ENCODE measurements around the gene PPP2R5E. TPM values are rescaled to one million over a fixed set of nuclear protein-coding genes. Genes with fewer than 3 reads are reported as not detected.
A peak's percentile ranks its signal among the peaks of the same experiment; 100 is the strongest.
"Not testable (repeated sequence)": the region's sequence is repeated elsewhere in the genome, so short reads cannot be mapped to it uniquely, and the experiment has no call there.

The PPP2R5E gene
- total RNA-seq (10 to 100 TPM; 36.9 to 47.8 (median 37.7) TPM), polyA plus RNA-seq (10 to 100 TPM; 29.2 to 36.4 TPM), total RNA-seq (32.3 reads per million, percentile 61 among the genes with 10 or more reads in this experiment)

- Mint-ChIP-seq H3K27me3 (peaks cover 0 to 2% (median 0%) of the 10 kb centered on the region in 5 donors), H3K36me3 (peaks cover 9 to 15% (median 12%) of the 10 kb centered on the region in 5 donors), H3K4me1 (peaks cover 23 to 40% (median 36%) of the 10 kb centered on the region in 7 donors), H3K27ac (peak within 1 kb of the TSS; percentile 88 to 98 (median 93)), H3K9me3 (peaks cover 0 to 1% (median 0%) of the 10 kb centered on the region in 11 donors), H3K4me3 (peak within 1 kb of the TSS; percentile 87 to 100 (median 97))
- DNase-seq = peak; percentile 90 to 98 (median 97)
- peaks cover 0 to 10% (median 10%) of the 10 kb centered on the region in 3 experiments for H3K36me3 ChIP-seq (ENCODE audit: control insufficient read depth in 2 of 3, insufficient read depth in 3 of 3, low read length in 3 of 3)
- no peaks in the 10 kb centered on the region for H3K27me3 ChIP-seq (ENCODE audit: control insufficient read depth in 2 of 2, insufficient read depth in 2 of 2, low read length in 2 of 2)
- peak within 1 kb of the TSS; percentile 93 for H3K27ac ChIP-seq (ENCODE audit: low read depth, low read length)
- ChIA-PET CTCF (interaction anchor here (0.5 to 1.5 kb wide), 2 partner anchors 154 to 218 kb away, joined by 3 to 4 read pairs; no protein-coding TSS in a partner anchor), POLR2A (interaction anchor here (0.7 to 2.1 kb wide), 16 partner anchors 8 to 961 kb away, joined by 3 to 14 read pairs (median 3); partner anchors contain the start of genes WDR89, ZBTB1 and ZBTB25)
- peak; percentile 98 for ATAC-seq
- H3K9me3 ChIP-seq (ENCODE audit: control insufficient read depth in 2 of 3, low read length in 3 of 3) = no peaks in the 10 kb centered on the region
- peak within 1 kb of the TSS; percentile 89 for H3K4me3 ChIP-seq (ENCODE audit: low read length)
- intact Hi-C loops (cut with micrococcal nuclease) = loop anchor here (1.0 to 2.0 kb wide), 13 partner anchors 64 to 1559 kb away; partner anchors contain the start of genes MTHFD1 (in 2 of the 2), MAX (in 1 of the 2) and SGPP1 (in 1 of the 2)
- peaks cover 11 to 20% of the 10 kb centered on the region in 2 donors for H3K4me1 ChIP-seq (ENCODE audit: control insufficient read depth in 2 of 2, insufficient read depth in 2 of 2, low read length in 2 of 2)
Measured at GRCh38 chr14:63543000-63543825, at the start of gene PPP2R5E. Gene PPP2R5E, minus strand, starts transcription at chr14:63543377. Its CDS starts 3,692 bp downstream, at chr14:63539685.

DNA sequence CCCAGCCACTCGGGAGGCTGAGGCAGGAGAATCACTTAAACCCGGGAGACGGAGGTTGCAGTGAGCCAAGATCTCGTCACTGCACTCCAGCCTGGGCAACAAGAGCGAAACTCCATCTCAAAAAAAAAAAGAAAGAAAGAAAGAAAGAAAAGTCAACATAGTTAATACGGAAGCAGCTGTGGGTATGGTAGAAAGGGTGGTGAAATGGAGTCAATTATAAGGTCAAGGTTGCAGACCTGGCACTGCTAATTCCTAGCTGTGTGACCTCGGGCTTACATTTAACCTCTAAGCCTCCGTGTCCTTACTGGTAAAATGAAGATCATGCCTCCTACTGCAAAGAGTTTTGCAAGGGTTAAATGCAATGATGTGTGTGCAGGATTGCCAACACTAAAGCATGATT lies 39.9 kb upstream of the PPP2R5E start:
- H3K36me3 ChIP-seq (ENCODE audit: control insufficient read depth in 2 of 3, insufficient read depth in 3 of 3, low read length in 3 of 3); H3K27me3 ChIP-seq (ENCODE audit: control insufficient read depth in 2 of 2, insufficient read depth in 2 of 2, low read length in 2 of 2); H3K4me3 Mint-ChIP-seq; H3K9me3 ChIP-seq (ENCODE audit: control insufficient read depth in 2 of 3, low read length in 3 of 3); H3K4me3 ChIP-seq (ENCODE audit: low read length); H3K27me3 Mint-ChIP-seq; H3K36me3 Mint-ChIP-seq; intact Hi-C loops (cut with micrococcal nuclease); DNase-seq; CTCF ChIA-PET; H3K4me1 Mint-ChIP-seq; H3K9me3 Mint-ChIP-seq; ATAC-seq; H3K27ac Mint-ChIP-seq; H3K4me1 ChIP-seq (ENCODE audit: control insufficient read depth in 2 of 2, insufficient read depth in 2 of 2, low read length in 2 of 2); H3K27ac ChIP-seq (ENCODE audit: low read depth, low read length): not testable (repeated sequence)
- POLR2A ChIA-PET = interaction anchor here (0.7 kb wide), 2 partner anchors 101 to 875 kb away, joined by 3 read pairs; no protein-coding TSS in a partner anchor

DNA sequence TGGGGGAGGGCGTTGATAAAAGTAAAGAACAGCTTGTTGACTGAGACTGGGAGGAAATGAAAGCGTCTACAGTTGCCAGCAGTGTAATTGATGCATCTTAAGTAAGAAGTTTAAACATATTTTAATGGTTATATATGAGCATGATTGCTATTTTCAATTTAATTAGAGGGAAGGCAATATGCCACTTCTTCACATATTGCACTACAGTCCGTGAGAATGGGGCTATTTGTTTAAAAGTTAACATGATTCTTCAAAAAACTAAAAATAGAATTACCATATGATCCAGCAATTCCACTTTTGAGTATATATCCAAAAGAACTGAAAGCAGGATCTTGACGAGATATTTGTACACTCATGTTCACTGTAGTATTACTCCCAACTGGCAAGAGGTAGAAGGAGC lies 38.3 kb upstream of the PPP2R5E start:
- H3K27ac ChIP-seq (ENCODE audit: low read depth, low read length) = no peak overlapping the region
- ATAC-seq = no peak
- no peaks in the 10 kb centered on the region for H3K27me3 ChIP-seq (ENCODE audit: control insufficient read depth in 2 of 2, insufficient read depth in 2 of 2, low read length in 2 of 2)
- POLR2A ChIA-PET = no interaction called here
- intact Hi-C loops (cut with micrococcal nuclease) = no loop called here
- DNase-seq = no peak
- no peak overlapping the region for H3K27ac Mint-ChIP-seq
- H3K9me3 ChIP-seq (ENCODE audit: control insufficient read depth in 2 of 3, low read length in 3 of 3) = no peaks in the 10 kb centered on the region
- H3K9me3 Mint-ChIP-seq = no peaks in the 10 kb centered on the region
- no peaks in the 10 kb centered on the region for H3K36me3 Mint-ChIP-seq
- CTCF ChIA-PET = no interaction called here
- H3K4me3 Mint-ChIP-seq = no peak overlapping the region
- H3K4me3 ChIP-seq (ENCODE audit: low read length) = no peak overlapping the region
- H3K4me1 ChIP-seq (ENCODE audit: control insufficient read depth in 2 of 2, insufficient read depth in 2 of 2, low read length in 2 of 2) = no peaks in the 10 kb centered on the region
- H3K27me3 Mint-ChIP-seq = peaks cover 0 to 9% (median 6%) of the 10 kb centered on the region in 5 donors
- no peaks in the 10 kb centered on the region for H3K4me1 Mint-ChIP-seq
- no peaks in the 10 kb centered on the region for H3K36me3 ChIP-seq (ENCODE audit: control insufficient read depth in 2 of 3, insufficient read depth in 3 of 3, low read length in 3 of 3)

GRCh38 chr14:63578300-63578699 lies 35.1 kb upstream of the PPP2R5E start:
- H3K36me3 ChIP-seq (ENCODE audit: control insufficient read depth in 2 of 3, insufficient read depth in 3 of 3, low read length in 3 of 3) = no peaks in the 10 kb centered on the region
- H3K27me3 ChIP-seq (ENCODE audit: control insufficient read depth in 2 of 2, insufficient read depth in 2 of 2, low read length in 2 of 2) = no peaks in the 10 kb centered on the region
- peaks cover 0 to 12% (median 8%) of the 10 kb centered on the region in 5 donors for H3K27me3 Mint-ChIP-seq
- H3K4me3 Mint-ChIP-seq = no peak overlapping the region
- no peaks in the 10 kb centered on the region for H3K9me3 ChIP-seq (ENCODE audit: control insufficient read depth in 2 of 3, low read length in 3 of 3)
- H3K4me1 ChIP-seq (ENCODE audit: control insufficient read depth in 2 of 2, insufficient read depth in 2 of 2, low read length in 2 of 2) = no peaks in the 10 kb centered on the region
- no peak for DNase-seq
- no peaks in the 10 kb centered on the region for H3K4me1 Mint-ChIP-seq
- H3K4me3 ChIP-seq (ENCODE audit: low read length) = no peak overlapping the region
- peaks cover 0 to 2% (median 0%) of the 10 kb centered on the region in 11 donors for H3K9me3 Mint-ChIP-seq
- H3K27ac Mint-ChIP-seq = no peak overlapping the region
- intact Hi-C loops (cut with micrococcal nuclease) = no loop called here
- no peaks in the 10 kb centered on the region for H3K36me3 Mint-ChIP-seq
- ChIA-PET CTCF (no interaction called here), POLR2A (no interaction called here)
- no peak for ATAC-seq
- no peak overlapping the region for H3K27ac ChIP-seq (ENCODE audit: low read depth, low read length)

- H3K36me3 ChIP-seq (ENCODE audit: control insufficient read depth in 2 of 3, insufficient read depth in 3 of 3, low read length in 3 of 3) = no peaks in the 10 kb centered on the region
- Mint-ChIP-seq H3K27ac (no peak overlapping the region), H3K9me3 (peaks cover 0 to 2% (median 0%) of the 10 kb centered on the region in 11 donors), H3K4me3 (no peak overlapping the region), H3K4me1 (no peaks in the 10 kb centered on the region), H3K36me3 (peaks cover 0 to 5% (median 0%) of the 10 kb centered on the region in 5 donors), H3K27me3 (peaks cover 0 to 11% (median 4%) of the 10 kb centered on the region in 5 donors)
- H3K27me3 ChIP-seq (ENCODE audit: control insufficient read depth in 2 of 2, insufficient read depth in 2 of 2, low read length in 2 of 2) = no peaks in the 10 kb centered on the region
- CTCF ChIA-PET = no interaction called here
- no peaks in the 10 kb centered on the region for H3K9me3 ChIP-seq (ENCODE audit: control insufficient read depth in 2 of 3, low read length in 3 of 3)
- no peak for ATAC-seq
- intact Hi-C loops (cut with micrococcal nuclease) = no loop called here
- H3K27ac ChIP-seq (ENCODE audit: low read depth, low read length) = no peak overlapping the region
- no peak overlapping the region for H3K4me3 ChIP-seq (ENCODE audit: low read length)
- POLR2A ChIA-PET = no interaction called here
- no peak for DNase-seq
- H3K4me1 ChIP-seq (ENCODE audit: control insufficient read depth in 2 of 2, insufficient read depth in 2 of 2, low read length in 2 of 2) = no peaks in the 10 kb centered on the region
Measured at GRCh38 chr14:63573581-63573980, 30.4 kb upstream of the PPP2R5E start.

DNA sequence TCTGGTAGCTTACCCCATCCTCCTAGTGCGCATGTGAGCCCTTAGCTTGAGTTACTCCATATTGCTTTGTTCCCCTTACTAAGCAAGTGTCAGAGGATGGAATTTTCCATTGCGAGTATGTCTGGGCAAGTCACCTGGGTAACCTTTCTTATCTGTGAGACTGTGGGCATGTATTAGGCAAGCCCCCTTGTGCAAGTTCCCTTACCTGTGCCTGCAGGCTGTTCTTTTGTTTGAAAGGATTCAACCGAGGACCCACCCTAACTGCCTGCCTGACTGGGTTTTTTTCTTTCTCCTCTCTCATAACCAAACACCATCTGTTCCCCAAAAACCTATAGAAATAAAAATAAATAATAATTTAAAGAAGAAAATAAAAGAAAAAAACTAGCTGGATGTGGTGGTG lies 22.3 kb upstream of the PPP2R5E start:
- H3K36me3 ChIP-seq (ENCODE audit: control insufficient read depth in 2 of 3, insufficient read depth in 3 of 3, low read length in 3 of 3) = no peaks in the 10 kb centered on the region
- H3K4me1 ChIP-seq (ENCODE audit: control insufficient read depth in 2 of 2, insufficient read depth in 2 of 2, low read length in 2 of 2) = no peaks in the 10 kb centered on the region
- peaks cover 0 to 15% (median 6%) of the 10 kb centered on the region in 5 donors for H3K27me3 Mint-ChIP-seq
- peaks cover 0 to 4% (median 0%) of the 10 kb centered on the region in 7 donors for H3K4me1 Mint-ChIP-seq
- POLR2A ChIA-PET = no interaction called here
- no peak for ATAC-seq
- no peak overlapping the region for H3K4me3 ChIP-seq (ENCODE audit: low read length)
- H3K27ac ChIP-seq (ENCODE audit: low read depth, low read length) = no peak overlapping the region
- no peak overlapping the region for H3K27ac Mint-ChIP-seq
- no peaks in the 10 kb centered on the region for H3K9me3 Mint-ChIP-seq
- H3K27me3 ChIP-seq (ENCODE audit: control insufficient read depth in 2 of 2, insufficient read depth in 2 of 2, low read length in 2 of 2) = no peaks in the 10 kb centered on the region
- H3K9me3 ChIP-seq (ENCODE audit: control insufficient read depth in 2 of 3, low read length in 3 of 3) = no peaks in the 10 kb centered on the region
- CTCF ChIA-PET = interaction anchor here (0.9 kb wide), 1 partner anchor 161 kb away, joined by 4 read pairs; no protein-coding TSS in a partner anchor
- DNase-seq = no peak
- H3K4me3 Mint-ChIP-seq = no peak overlapping the region
- intact Hi-C loops (cut with micrococcal nuclease) = no loop called here
- no peaks in the 10 kb centered on the region for H3K36me3 Mint-ChIP-seq
